Daoy (cell line): ENCODE measurements around the gene LRP1B. TPM values are rescaled to one million over a fixed set of nuclear protein-coding genes. Genes with fewer than 3 reads are reported as not detected.

Experiments
- DNase-seq: peaks from one replicate; pipeline ENCODE4 v3.0.0-alpha.2; 2015; ENCODE audit warnings: low read depth
- total RNA-seq: library from RNA; depleted of rRNA; stranded (reverse); fragments of >200 nt; shearing (Covaris generic); gene quantifications from 2 replicates; pipeline ENCODE4 v1.2.3, GENCODE V29; 2014

Gene LRP1B
- total RNA-seq, 1 experiment from 2014 or later = not detected

DNA sequence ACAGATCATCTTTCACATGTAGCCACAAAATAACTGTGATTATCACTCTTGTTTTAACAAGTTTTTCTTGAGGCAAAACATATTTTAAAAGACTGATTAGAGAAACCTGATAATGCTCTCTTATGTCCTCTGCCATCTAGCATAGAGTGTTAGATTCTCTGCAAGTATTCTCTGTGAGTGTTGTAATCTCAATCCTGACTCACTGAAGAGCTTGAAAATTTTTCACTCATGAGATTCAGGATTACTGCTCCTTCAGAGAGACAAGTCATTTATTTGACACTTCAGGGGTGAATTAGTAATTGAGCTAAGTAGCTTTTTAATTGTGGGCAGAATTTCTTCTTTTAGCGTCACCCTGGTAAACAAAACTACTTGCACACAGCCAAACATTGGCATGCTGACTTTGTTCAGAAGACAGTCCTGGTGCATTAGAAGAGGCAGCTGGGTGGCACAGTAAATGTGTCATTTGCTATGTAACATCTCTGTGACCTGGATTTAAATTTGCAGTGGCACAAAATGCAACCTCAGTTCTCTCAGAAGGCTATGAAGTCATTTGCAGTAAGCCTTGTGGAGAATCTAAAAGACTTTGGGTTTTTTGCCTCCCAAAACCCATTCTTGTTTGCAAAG lies 172.9 kb downstream of the LRP1B start:
- DNase-seq = no peak

- DNase-seq = no peak
Measured at GRCh38 chr2:141957321-141957720, 173.5 kb downstream of the LRP1B start.

DNA sequence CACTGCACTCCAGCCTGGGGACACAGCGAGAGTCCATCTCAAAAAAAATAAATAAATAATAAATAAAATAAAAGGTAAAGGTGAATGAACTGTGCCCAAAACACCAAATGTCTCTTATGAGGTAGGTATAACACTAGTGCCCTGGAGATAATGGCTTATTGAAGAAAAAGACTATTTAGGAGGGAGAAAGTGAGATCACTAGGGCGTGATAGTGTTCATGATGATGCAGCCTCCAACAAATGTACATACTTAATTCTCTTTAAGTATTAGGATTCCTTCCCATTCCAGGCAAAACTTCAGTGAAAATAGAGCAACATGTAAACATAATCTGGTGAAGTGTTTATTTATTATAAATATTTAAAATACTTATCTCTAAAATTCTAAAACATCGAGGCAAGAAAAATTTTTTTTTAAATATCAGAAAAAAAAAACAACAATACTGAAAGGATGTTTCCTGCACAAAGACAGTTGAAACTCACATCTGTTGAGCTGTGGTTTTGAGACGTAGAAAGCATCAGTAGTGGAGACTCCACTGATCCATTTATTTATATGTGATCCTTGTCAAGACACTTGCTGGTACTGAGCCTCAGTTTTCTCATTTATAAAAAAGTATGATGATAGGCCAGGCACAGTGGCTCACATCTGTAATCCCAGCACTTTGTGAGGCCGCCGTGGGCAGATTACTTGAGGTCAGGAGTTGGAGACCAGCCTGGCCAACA lies 183.3 kb downstream of the LRP1B start:
- DNase-seq = no peak

GRCh38 chr2:141946016-141946415 lies 184.8 kb downstream of the LRP1B start:
- no peak for DNase-seq

- DNase-seq = no peak
Measured at GRCh38 chr2:141943918-141944317, 186.9 kb downstream of the LRP1B start.

GRCh38 chr2:141942006-141942789 lies 188.6 kb downstream of the LRP1B start:
- no peak for DNase-seq

- no peak for DNase-seq
Measured at GRCh38 chr2:141941210-141941714, 189.6 kb downstream of the LRP1B start.

- DNase-seq = no peak
Measured at GRCh38 chr2:141940709-141941108, 190.1 kb downstream of the LRP1B start.

- no peak for DNase-seq
Measured at GRCh38 chr2:141933226-141933625, 197.6 kb downstream of the LRP1B start.

DNA sequence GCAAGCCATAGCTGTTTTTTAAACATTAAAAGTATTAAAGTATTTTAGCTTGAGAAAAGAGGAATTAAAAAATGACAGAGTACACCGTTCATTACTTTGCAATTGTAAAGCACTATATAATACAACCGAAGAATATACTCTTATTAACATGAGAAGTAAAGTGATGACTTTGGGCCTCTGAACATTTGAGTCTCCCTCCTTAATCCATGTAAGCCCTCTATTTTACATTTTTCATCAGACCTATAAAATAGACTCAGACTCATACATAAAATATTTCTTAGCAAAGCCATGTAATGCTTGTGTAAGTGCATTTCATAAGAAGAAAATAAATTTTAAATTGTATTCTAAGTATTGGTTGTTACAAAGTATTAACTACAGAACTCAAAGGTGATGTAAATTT lies 198.6 kb downstream of the LRP1B start:
- no peak for DNase-seq

DNA sequence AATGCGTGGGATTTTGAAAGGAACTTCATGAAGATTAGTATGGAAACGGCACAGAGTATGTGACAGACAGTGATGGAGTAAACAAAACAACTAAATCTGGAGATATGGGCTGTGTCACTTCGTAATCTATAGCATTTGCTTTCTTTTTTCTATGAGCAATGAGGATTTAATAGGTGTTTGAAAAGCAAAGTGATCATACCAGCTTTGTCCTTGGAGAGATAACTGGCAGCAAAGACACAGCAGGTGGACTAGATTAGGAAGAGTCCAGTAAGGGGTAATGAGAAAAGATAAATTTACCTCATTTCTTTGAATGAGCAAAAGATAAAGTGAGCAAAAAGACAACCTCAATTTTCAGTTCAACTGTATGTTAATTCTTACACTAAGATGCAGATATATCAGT lies 199.0 kb downstream of the LRP1B start:
- DNase-seq = no peak

GRCh38 chr2:141930803-141931202 lies 200.0 kb downstream of the LRP1B start:
- no peak for DNase-seq

GRCh38 chr2:141929331-141930252 lies 201.2 kb downstream of the LRP1B start:
- DNase-seq = no peak

- DNase-seq = no peak
Measured at GRCh38 chr2:141928476-141928875, 202.3 kb downstream of the LRP1B start.

DNA sequence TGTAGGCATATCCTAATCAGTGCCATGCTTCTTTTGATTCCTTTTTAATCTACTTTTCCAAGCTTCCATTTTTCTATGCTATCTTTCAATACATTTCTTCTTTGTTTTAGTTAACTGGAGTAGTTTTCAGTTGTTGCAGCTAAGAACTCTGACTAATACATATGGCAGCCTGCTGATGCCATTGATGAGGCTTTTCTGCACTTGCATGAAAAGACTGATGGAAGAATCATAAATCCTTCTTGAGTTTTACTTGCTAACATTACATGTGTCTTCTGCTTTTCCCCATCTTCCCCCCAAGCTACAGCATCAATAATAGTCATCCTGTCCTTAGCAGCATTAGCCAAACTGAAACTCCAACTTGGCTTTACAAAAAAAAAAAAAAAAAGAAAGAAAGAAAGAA lies 203.3 kb downstream of the LRP1B start:
- DNase-seq = no peak

DNA sequence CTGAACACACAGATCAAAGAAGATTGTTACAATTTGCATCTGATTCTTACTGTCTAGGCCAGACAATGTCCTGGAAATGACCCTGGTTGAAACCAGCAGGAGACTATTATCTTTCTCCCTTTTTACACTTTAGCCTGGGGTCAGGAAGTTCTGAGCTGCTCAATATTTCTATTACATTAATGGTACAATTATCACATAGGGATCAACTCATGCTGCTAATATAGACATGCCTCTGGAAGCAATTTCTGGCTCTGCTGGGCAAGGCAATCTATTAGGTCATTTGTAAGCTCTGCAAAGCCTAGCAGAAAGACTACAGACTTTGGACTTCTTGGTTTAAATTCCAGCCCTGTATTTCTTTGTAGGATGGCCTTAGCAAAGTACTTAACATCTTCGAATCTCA lies 205.3 kb downstream of the LRP1B start:
- DNase-seq = no peak

DNA sequence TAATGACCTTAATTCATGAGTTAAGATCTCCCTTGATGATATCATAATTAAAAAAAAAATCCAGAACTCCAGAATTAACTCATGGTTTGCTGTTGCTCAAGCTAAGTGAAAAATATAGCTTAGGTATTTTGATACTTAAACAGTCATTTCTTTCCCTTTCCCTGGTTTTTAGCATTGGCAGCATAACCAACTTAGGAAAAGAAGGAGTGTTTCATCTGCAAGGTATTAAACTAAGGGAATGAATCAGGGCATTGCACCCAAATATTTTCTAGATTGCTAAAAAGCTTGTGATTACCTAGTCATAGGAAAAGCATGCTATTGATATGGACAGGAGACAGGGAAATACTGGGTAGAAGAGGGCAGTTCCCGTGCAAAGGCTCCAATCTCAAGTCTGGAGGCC lies 207.2 kb downstream of the LRP1B start:
- no peak for DNase-seq

DNA sequence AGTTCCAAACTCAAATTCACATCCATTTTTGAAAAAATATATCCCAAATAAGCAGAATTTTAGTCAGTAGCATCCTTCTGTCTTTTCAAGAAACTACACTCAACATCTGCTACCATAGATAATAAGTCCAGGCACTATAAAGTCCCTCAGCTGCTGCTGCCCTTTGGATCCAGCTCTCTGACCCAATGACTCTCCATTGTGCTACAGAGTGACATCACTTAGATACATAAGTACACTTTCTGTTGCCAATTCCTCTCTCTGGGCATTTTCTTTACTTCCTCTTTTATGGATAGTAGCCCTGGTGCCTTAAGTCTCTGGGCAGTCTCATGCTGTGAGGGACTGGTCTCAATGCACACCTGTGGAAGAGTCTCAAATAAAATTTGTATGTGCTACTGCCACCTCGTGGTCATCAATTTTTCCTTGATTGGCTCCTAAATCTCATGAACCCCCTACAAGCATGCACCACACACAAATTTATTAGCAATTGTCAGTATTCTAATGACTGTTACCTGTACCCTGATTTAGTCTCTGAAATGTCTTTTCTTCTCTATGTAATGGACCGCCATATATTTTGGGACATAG lies 219.2 kb downstream of the LRP1B start:
- peak; percentile 2 for DNase-seq

GRCh38 chr2:141906678-141907077 lies 224.1 kb downstream of the LRP1B start:
- no peak for DNase-seq

GRCh38 chr2:141900826-141901225 lies 230.0 kb downstream of the LRP1B start:
- no peak for DNase-seq

- DNase-seq = no peak
Measured at GRCh38 chr2:141899740-141900139, 231.1 kb downstream of the LRP1B start.
